Smooth muscle cell (in vitro differentiated cells): ENCODE measurements around the gene ITIH3. TPM values are rescaled to one million over a fixed set of nuclear protein-coding genes. Genes with fewer than 3 reads are reported as not detected.

Source experiments
- DNase-seq: peaks from one replicate; lab custom pipeline; 2025; ENCODE audit not compliant: unreplicated experiment; lab: John Stamatoyannopoulos, UW
- H2AFZ ChIP-seq: fragments of 200-600 bp; sonication (generic); 2 replicates; pipeline ENCODE4 v1.6.0; 2016; ENCODE audit warnings: antibody characterized with exemption, low read depth, mild to moderate bottlenecking
- H3F3A ChIP-seq: fragments of 200-600 bp; sonication (generic); 2 replicates; pipeline ENCODE4 v1.6.0; 2017; ENCODE audit warnings: antibody characterized with exemption, low read depth
- H3K27ac ChIP-seq: fragments of 200-600 bp; sonication (generic); 2 replicates; pipeline ENCODE4 v1.5.1; 2016; ENCODE audit warnings: low read depth, mild to moderate bottlenecking
- H3K27me3 ChIP-seq: fragments of 200-600 bp; sonication (generic); 2 replicates; pipeline ENCODE4 v1.6.1; 2016; ENCODE audit warnings: low read depth, mild to moderate bottlenecking
- H3K36me3 ChIP-seq: fragments of 200-600 bp; sonication (generic); 2 replicates; pipeline ENCODE4 v1.5.1; 2016; ENCODE audit warnings: low read depth
- H3K4me1 ChIP-seq: fragments of 200-600 bp; sonication (generic); 2 replicates; pipeline ENCODE4 v1.5.1; 2016; ENCODE audit warnings: low read depth
- H3K4me2 ChIP-seq: fragments of 200-600 bp; sonication (generic); 2 replicates; pipeline ENCODE4 v1.6.0; 2016; ENCODE audit warnings: mild to moderate bottlenecking
- H3K4me3 ChIP-seq: fragments of 200-600 bp; sonication (generic); 2 replicates; pipeline ENCODE4 v1.5.1; 2016; ENCODE audit warnings: mild to moderate bottlenecking
- H3K79me2 ChIP-seq: fragments of 200-600 bp; sonication (generic); 2 replicates; pipeline ENCODE4 v1.6.0; 2016; ENCODE audit warnings: low read depth, mild to moderate bottlenecking
- H3K9ac ChIP-seq: fragments of 200-600 bp; sonication (generic); 2 replicates; pipeline ENCODE4 v1.6.0; 2016; ENCODE audit warnings: low read depth
- H3K9me3 ChIP-seq: fragments of 200-600 bp; sonication (generic); replicated peaks from 2 replicates; pipeline ENCODE4 v1.5.1; 2016; ENCODE audit warnings: low read depth
- H4K20me1 ChIP-seq: fragments of 200-600 bp; sonication (generic); 2 replicates; pipeline ENCODE4 v1.6.0; 2016; ENCODE audit warnings: low read depth
- WGBS: methylation state at CpG from one replicate; pipeline ENCODE4 v1.1.7; 2016; ENCODE audit warnings: low lambda C conversion rate; 5-methylcytosine and 5-hydroxymethylcytosine counted together
- microRNA-seq: library from miRNA; unstranded; fragments of <30 nt; microRNA quantifications from one replicate; pipeline ENCODE4, GENCODE V29; 2016; ENCODE audit warnings: borderline number of aligned reads
- polyA plus RNA-seq: library from polyadenylated mRNA; unstranded; fragments of >200 nt; fragmentation: Nextera tagmentation; extraction: Ambion mirVana; gene quantifications from 2 replicates; pipeline ENCODE4 v1.2.1, GENCODE V29; 2016
- small RNA-seq: library from RNA; depleted of rRNA; stranded (forward); fragments of <200 nt; gene quantifications from one replicate; pipeline ENCODE3, GENCODE V24; 2014
- total RNA-seq: library from RNA; depleted of rRNA; stranded (reverse); fragments of >200 nt; gene quantifications from 2 replicates; pipeline ENCODE4 v1.2.3, GENCODE V29; 2014
- TF ChIP-seq, protein P1 (sequence below): fragments of 200-600 bp; sonication (generic); IDR thresholded peaks from 2 replicates; pipeline ENCODE4 v1.5.1; 2017; ENCODE audit warnings: borderline replicate concordance, mild to moderate bottlenecking, antibody characterized with exemption; ENCODE audit not compliant: insufficient read depth, poor library complexity, severe bottlenecking

ITIH3 gene
- total and polyA plus RNA-seq, 2 experiments from 2014 or later, result not detected

DNA sequence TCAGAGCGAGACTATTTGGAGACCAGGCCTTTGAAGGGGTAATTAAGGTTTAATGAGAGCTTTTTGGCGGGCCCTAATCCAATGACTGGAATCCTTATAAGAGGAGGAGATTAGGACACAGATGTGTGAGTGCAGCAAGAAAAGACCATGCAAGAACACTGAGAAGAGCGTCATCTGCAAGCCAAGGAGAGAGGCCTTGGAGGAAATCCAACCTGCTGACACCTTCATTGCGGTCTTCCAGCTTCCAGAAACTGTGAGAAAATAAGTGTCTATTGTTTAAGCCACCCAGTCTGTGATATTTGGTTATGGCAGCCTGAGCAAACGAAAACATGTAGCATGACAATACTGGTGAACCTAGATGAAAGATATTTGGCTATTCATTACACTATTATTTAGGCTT, 63.3 kb downstream of the ITIH3 start:
- Histone ChIP-seq H3K4me2 (no peak overlapping the region), H3K36me3 (no peaks in the 10 kb centered on the region), H3F3A (no peaks in the 10 kb centered on the region), H2AFZ (no peak overlapping the region), H3K79me2 (no peaks in the 10 kb centered on the region), H3K9ac (no peak overlapping the region), H4K20me1 (peaks cover 40% of the 10 kb centered on the region), H3K9me3 (no peaks in the 10 kb centered on the region), H3K27me3 (no peaks in the 10 kb centered on the region), H3K4me1 (no peaks in the 10 kb centered on the region), H3K4me3 (no peak overlapping the region), H3K27ac (no peak overlapping the region)
- DNase-seq, result no peak
- WGBS, result 89% methylated on average over 5 of the region's 5 CpGs
- TF ChIP-seq, protein P1, sequence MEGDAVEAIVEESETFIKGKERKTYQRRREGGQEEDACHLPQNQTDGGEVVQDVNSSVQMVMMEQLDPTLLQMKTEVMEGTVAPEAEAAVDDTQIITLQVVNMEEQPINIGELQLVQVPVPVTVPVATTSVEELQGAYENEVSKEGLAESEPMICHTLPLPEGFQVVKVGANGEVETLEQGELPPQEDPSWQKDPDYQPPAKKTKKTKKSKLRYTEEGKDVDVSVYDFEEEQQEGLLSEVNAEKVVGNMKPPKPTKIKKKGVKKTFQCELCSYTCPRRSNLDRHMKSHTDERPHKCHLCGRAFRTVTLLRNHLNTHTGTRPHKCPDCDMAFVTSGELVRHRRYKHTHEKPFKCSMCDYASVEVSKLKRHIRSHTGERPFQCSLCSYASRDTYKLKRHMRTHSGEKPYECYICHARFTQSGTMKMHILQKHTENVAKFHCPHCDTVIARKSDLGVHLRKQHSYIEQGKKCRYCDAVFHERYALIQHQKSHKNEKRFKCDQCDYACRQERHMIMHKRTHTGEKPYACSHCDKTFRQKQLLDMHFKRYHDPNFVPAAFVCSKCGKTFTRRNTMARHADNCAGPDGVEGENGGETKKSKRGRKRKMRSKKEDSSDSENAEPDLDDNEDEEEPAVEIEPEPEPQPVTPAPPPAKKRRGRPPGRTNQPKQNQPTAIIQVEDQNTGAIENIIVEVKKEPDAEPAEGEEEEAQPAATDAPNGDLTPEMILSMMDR, result no peak

Small RNA genes within 50 kb of the gene (microRNA-seq; reads per million reads assigned to microRNA genes)
- gene MIR8064, result not detected

Small RNA genes within 50 kb of the gene (small RNA-seq; reads per million reads assigned to genes)
- gene MIR8064 (not detected), gene MUSTN1 (0.13 reads per million)

Other genes starting within 250 kb of the ITIH3 start
- gene PBRM1, start 108.9 kb upstream of the ITIH3 start, total RNA-seq, result 56.4 and 62.8 TPM in 2 replicates
- gene PBRM1, start 108.9 kb upstream of the ITIH3 start, polyA plus RNA-seq, result 27.6 and 28.9 TPM in 2 replicates
- 131 and 146 TPM in 2 replicates for gene GNL3, start 108.8 kb upstream of the ITIH3 start, total RNA-seq
- gene GNL3, start 108.8 kb upstream of the ITIH3 start, polyA plus RNA-seq, result 89.4 and 106 TPM in 2 replicates
- gene GLT8D1, start 89.0 kb upstream of the ITIH3 start, total RNA-seq, result 110 and 151 TPM in 2 replicates
- gene GLT8D1, start 89.0 kb upstream of the ITIH3 start, polyA plus RNA-seq, result 126 and 133 TPM in 2 replicates
- 301 and 409 TPM in 2 replicates for gene SPCS1, start 88.7 kb upstream of the ITIH3 start, total RNA-seq
- gene SPCS1, start 88.7 kb upstream of the ITIH3 start, polyA plus RNA-seq, result 328 and 329 TPM in 2 replicates
- gene NEK4, start 23.9 kb upstream of the ITIH3 start, total RNA-seq, result 9.6 and 11.0 TPM in 2 replicates
- 7.1 and 8.6 TPM in 2 replicates for gene NEK4, start 23.9 kb upstream of the ITIH3 start, polyA plus RNA-seq
- not detected in 2 replicates for gene ITIH1, start 17.2 kb upstream of the ITIH3 start, total RNA-seq
- 0.33 TPM in 1 of 2 replicates, not detected in the other for gene ITIH1, start 17.2 kb upstream of the ITIH3 start, polyA plus RNA-seq
- gene ITIH4, start 35.9 kb downstream of the ITIH3 start, total RNA-seq, result 1.6 and 2.3 TPM in 2 replicates
- 1.6 and 4.5 TPM in 2 replicates for gene ITIH4, start 35.9 kb downstream of the ITIH3 start, polyA plus RNA-seq
- 2.2 TPM in 1 of 2 replicates, not detected in the other for gene MUSTN1, start 40.2 kb downstream of the ITIH3 start, total RNA-seq
- 0.30 and 0.98 TPM in 2 replicates for gene MUSTN1, start 40.2 kb downstream of the ITIH3 start, polyA plus RNA-seq
- gene STIMATE, start 102.8 kb downstream of the ITIH3 start, total RNA-seq, result 12.8 and 13.1 TPM in 2 replicates
- 12.1 and 18.1 TPM in 2 replicates for gene STIMATE, start 102.8 kb downstream of the ITIH3 start, polyA plus RNA-seq